Omental fat pad (tissue), 4 donors: Measurements from ENCODE around the gene MRC2. TPM values are rescaled to one million over a fixed set of nuclear protein-coding genes. Genes with fewer than 3 reads are reported as not detected.

Source experiments
- ATAC-seq: fragments of 150-250 bp; one replicate; pipeline ENCODE4 v1.9.1; 2016; ENCODE audit warnings: mild to moderate bottlenecking, moderate library complexity; ENCODE audit not compliant: low FRiP score
- DNase-seq: peaks from one replicate; pipeline ENCODE4 v3.0.0-alpha.2; 2019; ENCODE audit warnings: low spot score
- CTCF ChIP-seq, 3 donors: fragments of 450-650 bp; IDR thresholded peaks; one replicate each; pipeline ENCODE4 v1.5.1; 2016 to 2017; ENCODE audit warnings: antibody characterized with exemption in 3 of 3, mild to moderate bottlenecking in 3 of 3, moderate library complexity in 2 of 3
- total RNA-seq, 4 donors: library from RNA; depleted of rRNA; stranded (reverse); fragments of >200 nt; gene quantifications; one replicate each; pipeline ENCODE4 v1.1.0, GENCODE V29; 2016

Gene MRC2
- total RNA-seq, 4 donors from 2014 or later = 21.3 to 82.4 (median 30.8) TPM

- TF ChIP-seq CTCF (IDR thresholded peaks at IDR 0.05) = no peak
- ATAC-seq (no peak), DNase-seq (no peak)
Measured at GRCh38 chr17:62666061-62666800, 38.8 kb downstream of the MRC2 start.

- DNase-seq (no peak), ATAC-seq (no peak)
- no peak for TF ChIP-seq CTCF (IDR thresholded peaks at IDR 0.05)
Measured at GRCh38 chr17:62666801-62667591, 39.5 kb downstream of the MRC2 start.

GRCh38 chr17:62668091-62668804 is 40.8 kb downstream of the MRC2 start:
- ATAC-seq (no peak), DNase-seq (no peak)

GRCh38 chr17:62670202-62670821 is 42.8 kb downstream of the MRC2 start:
- DNase-seq (no peak), ATAC-seq (no peak)
- TF ChIP-seq CTCF (IDR thresholded peaks at IDR 0.05) = no peak

More at GRCh38 chr17:62668091-62668804, 40.8 kb downstream of the MRC2 start:
- no peak for TF ChIP-seq CTCF (IDR thresholded peaks at IDR 0.05)

- ATAC-seq = no peak
- no peak for TF ChIP-seq CTCF (IDR thresholded peaks at IDR 0.05)
- DNase-seq = no peak
Measured at GRCh38 chr17:62671553-62671952, 44.1 kb downstream of the MRC2 start.

- DNase-seq = no peak
- TF ChIP-seq CTCF (IDR thresholded peaks at IDR 0.05) = no peak
- no peak for ATAC-seq
Measured at GRCh38 chr17:62672957-62673356, 45.5 kb downstream of the MRC2 start.
